ENCODE measurements around the gene CCDC86. TPM values are rescaled to one million over a fixed set of nuclear protein-coding genes. Genes with fewer than 3 reads are reported as not detected.

Gene CCDC86
- total and polyA plus RNA-seq, 7 donors: 4.8 to 24.0 (median 10.0) TPM

GRCh38 chr11:60844045-60844869, 2.3 kb downstream of the CCDC86 start:
- Histone ChIP-seq H3K4me3 (peak overlapping the region in 2 of 4 donors; percentile 69 to 94), H3K9me3 (no peaks in the 10 kb centered on the region), H3K36me3 (peaks cover 0 to 21% (median 12%) of the 10 kb centered on the region in 4 donors), H3K27me3 (no peaks in the 10 kb centered on the region), H3K4me1 (peaks cover 0 to 43% (median 39%) of the 10 kb centered on the region in 4 donors), H3K27ac (no peak overlapping the region)
- WGBS, 2 donors: 53 to 65% methylated on average over 10 of the region's 10 CpGs
- intact Hi-C loops (cut with DNase I): loop anchor here (5.0 kb wide), 2 partner anchors 67 to 318 kb away; partner anchors contain the start of gene VPS37C
- no peak for TF ChIP-seq POLR2AphosphoS5 (IDR thresholded peaks at IDR 0.05)
- no peak for TF ChIP-seq POLR2A (IDR thresholded peaks at IDR 0.05)
- TF ChIP-seq EP300 (IDR thresholded peaks at IDR 0.05): no peak
- TF ChIP-seq CTCF (IDR thresholded peaks at IDR 0.05): no peak
- no peak for DNase-seq

GRCh38 chr11:60844870-60845221, 2.9 kb downstream of the CCDC86 start:
- Histone ChIP-seq H3K4me1 (peaks cover 0 to 43% (median 39%) of the 10 kb centered on the region in 4 donors), H3K4me3 (no peak overlapping the region), H3K9me3 (no peaks in the 10 kb centered on the region), H3K36me3 (peaks cover 0 to 27% (median 17%) of the 10 kb centered on the region in 4 donors), H3K27me3 (no peaks in the 10 kb centered on the region), H3K27ac (no peak overlapping the region)
- TF ChIP-seq POLR2AphosphoS5 (IDR thresholded peaks at IDR 0.05): no peak
- WGBS, 2 donors: 47 to 60% methylated on average over 4 of the region's 4 CpGs
- no peak for DNase-seq
- intact Hi-C loops (cut with DNase I): loop anchor here (5.0 kb wide), 2 partner anchors 68 to 317 kb away; partner anchors contain the start of gene VPS37C

- intact Hi-C loops (cut with DNase I): no loop called here
- peaks cover 0 to 32% (median 22%) of the 10 kb centered on the region in 4 donors for H3K36me3 ChIP-seq
- H3K4me1 ChIP-seq: peaks cover 0 to 43% (median 39%) of the 10 kb centered on the region in 4 donors
- H3K27ac ChIP-seq: no peak overlapping the region
- TF ChIP-seq CTCF (IDR thresholded peaks at IDR 0.05) (no peak), EP300 (IDR thresholded peaks at IDR 0.05) (no peak), POLR2A (IDR thresholded peaks at IDR 0.05) (no peak), POLR2AphosphoS5 (IDR thresholded peaks at IDR 0.05) (no peak)
- DNase-seq: no peak
- H3K9me3 ChIP-seq: no peaks in the 10 kb centered on the region
- 91 to 92% methylated on average over 8 of the region's 8 CpGs for WGBS, 2 donors
- H3K4me3 ChIP-seq: no peak overlapping the region
- no peaks in the 10 kb centered on the region for H3K27me3 ChIP-seq
These were observed 3.4 kb downstream of the CCDC86 start for GRCh38 chr11:60845338-60845737.

- no peak for TF ChIP-seq CTCF (IDR thresholded peaks at IDR 0.05)
- no peak for TF ChIP-seq POLR2A (IDR thresholded peaks at IDR 0.05)
- no peak for TF ChIP-seq POLR2AphosphoS5 (IDR thresholded peaks at IDR 0.05)
- H3K36me3 ChIP-seq: peaks cover 4 to 45% (median 31%) of the 10 kb centered on the region in 4 donors
- peaks cover 0 to 31% (median 28%) of the 10 kb centered on the region in 4 donors for H3K4me1 ChIP-seq
- no peak overlapping the region for H3K27ac ChIP-seq
- peaks cover 0 to 6% (median 0%) of the 10 kb centered on the region in 3 donors for H3K27me3 ChIP-seq
- WGBS, 2 donors: 73 to 84% methylated on average over 13 of the region's 13 CpGs
- DNase-seq: no peak
- H3K9me3 ChIP-seq: no peaks in the 10 kb centered on the region
- intact Hi-C loops (cut with DNase I): no loop called here
- H3K4me3 ChIP-seq: no peak overlapping the region
These were observed 5.4 kb downstream of the CCDC86 start for GRCh38 chr11:60847281-60847680.

GRCh38 chr11:60847896-60848295, 6.0 kb downstream of the CCDC86 start:
- peaks cover 0 to 12% (median 0%) of the 10 kb centered on the region in 3 donors for H3K27me3 ChIP-seq
- H3K9me3 ChIP-seq: no peaks in the 10 kb centered on the region
- H3K4me3 ChIP-seq: no peak overlapping the region
- no peak for TF ChIP-seq CTCF (IDR thresholded peaks at IDR 0.05)
- no peak for TF ChIP-seq EP300 (IDR thresholded peaks at IDR 0.05)
- TF ChIP-seq POLR2A (IDR thresholded peaks at IDR 0.05): no peak
- no peak for TF ChIP-seq POLR2AphosphoS5 (IDR thresholded peaks at IDR 0.05)
- H3K27ac ChIP-seq: no peak overlapping the region
- intact Hi-C loops (cut with DNase I): no loop called here
- peaks cover 0 to 26% (median 23%) of the 10 kb centered on the region in 4 donors for H3K4me1 ChIP-seq
- H3K36me3 ChIP-seq: peaks cover 4 to 45% (median 31%) of the 10 kb centered on the region in 4 donors
- DNase-seq: no peak
- WGBS, 2 donors: 90 to 92% methylated on average over 12 of the region's 12 CpGs
